ENCODE data around the gene PTPA.

PTPA gene

DNA sequence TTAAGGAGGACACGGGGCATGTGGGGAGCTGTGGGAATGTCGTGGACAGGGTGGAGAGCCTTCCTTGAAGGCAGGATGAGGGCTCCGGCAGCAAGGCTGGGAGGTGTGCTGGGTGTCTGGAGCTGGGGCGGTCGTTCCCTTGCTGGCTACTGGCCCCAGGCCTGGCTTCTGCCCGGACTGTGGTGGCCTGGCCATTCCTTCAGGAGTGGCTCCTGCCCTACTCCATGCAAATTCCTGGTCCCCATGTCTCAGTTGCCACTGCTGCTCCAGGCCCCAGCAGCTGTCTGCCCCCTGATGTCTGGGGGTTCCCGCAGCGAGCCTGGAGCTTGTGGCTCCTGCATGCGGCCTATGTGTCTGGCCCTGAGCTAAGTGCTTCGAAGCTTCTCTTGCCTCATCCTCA, 44.9 kb downstream of the PTPA start:
- no peaks in the 10 kb centered on the region for H3K9me2 ChIP-seq (replicated peaks; ENCODE audit: insufficient read depth, low read length)
- no peaks in the 10 kb centered on the region for H3K9me3 ChIP-seq (ENCODE audit: insufficient read depth, low read length)
- no peaks in the 10 kb centered on the region for H3K36me3 ChIP-seq (ENCODE audit: low read length)
- no peaks in the 10 kb centered on the region for H3K27me3 ChIP-seq (ENCODE audit: low read length)
- H3K4me2 ChIP-seq (ENCODE audit: low read depth, low read length, poor library complexity, severe bottlenecking) = no peak overlapping the region
- no peaks in the 10 kb centered on the region for H4K20me1 ChIP-seq (ENCODE audit: low read depth, low read length)
- no peak overlapping the region for H3K4me3 ChIP-seq (ENCODE audit: insufficient read depth, low read length, poor library complexity, severe bottlenecking)
- TF ChIP-seq EZH2phosphoT487 (conservative IDR thresholded peaks at IDR 0.05; ENCODE audit: low read length) = no peak
- TF ChIP-seq, protein P1, sequence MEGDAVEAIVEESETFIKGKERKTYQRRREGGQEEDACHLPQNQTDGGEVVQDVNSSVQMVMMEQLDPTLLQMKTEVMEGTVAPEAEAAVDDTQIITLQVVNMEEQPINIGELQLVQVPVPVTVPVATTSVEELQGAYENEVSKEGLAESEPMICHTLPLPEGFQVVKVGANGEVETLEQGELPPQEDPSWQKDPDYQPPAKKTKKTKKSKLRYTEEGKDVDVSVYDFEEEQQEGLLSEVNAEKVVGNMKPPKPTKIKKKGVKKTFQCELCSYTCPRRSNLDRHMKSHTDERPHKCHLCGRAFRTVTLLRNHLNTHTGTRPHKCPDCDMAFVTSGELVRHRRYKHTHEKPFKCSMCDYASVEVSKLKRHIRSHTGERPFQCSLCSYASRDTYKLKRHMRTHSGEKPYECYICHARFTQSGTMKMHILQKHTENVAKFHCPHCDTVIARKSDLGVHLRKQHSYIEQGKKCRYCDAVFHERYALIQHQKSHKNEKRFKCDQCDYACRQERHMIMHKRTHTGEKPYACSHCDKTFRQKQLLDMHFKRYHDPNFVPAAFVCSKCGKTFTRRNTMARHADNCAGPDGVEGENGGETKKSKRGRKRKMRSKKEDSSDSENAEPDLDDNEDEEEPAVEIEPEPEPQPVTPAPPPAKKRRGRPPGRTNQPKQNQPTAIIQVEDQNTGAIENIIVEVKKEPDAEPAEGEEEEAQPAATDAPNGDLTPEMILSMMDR (IDR thresholded peaks at IDR 0.05; ENCODE audit: insufficient read depth, low read length, poor library complexity, severe bottlenecking) = no peak
- H3F3A ChIP-seq (ENCODE audit: insufficient read depth) = no peaks in the 10 kb centered on the region
- no peaks in the 10 kb centered on the region for H3K79me2 ChIP-seq (ENCODE audit: insufficient read depth, low read length)
- no peak overlapping the region for H3K9ac ChIP-seq (ENCODE audit: low read length)
- no peak overlapping the region for H3K27ac ChIP-seq (ENCODE audit: low read depth, low read length)
- no peak overlapping the region for H2AFZ ChIP-seq (ENCODE audit: low read depth, low read length, severe bottlenecking)

DNA sequence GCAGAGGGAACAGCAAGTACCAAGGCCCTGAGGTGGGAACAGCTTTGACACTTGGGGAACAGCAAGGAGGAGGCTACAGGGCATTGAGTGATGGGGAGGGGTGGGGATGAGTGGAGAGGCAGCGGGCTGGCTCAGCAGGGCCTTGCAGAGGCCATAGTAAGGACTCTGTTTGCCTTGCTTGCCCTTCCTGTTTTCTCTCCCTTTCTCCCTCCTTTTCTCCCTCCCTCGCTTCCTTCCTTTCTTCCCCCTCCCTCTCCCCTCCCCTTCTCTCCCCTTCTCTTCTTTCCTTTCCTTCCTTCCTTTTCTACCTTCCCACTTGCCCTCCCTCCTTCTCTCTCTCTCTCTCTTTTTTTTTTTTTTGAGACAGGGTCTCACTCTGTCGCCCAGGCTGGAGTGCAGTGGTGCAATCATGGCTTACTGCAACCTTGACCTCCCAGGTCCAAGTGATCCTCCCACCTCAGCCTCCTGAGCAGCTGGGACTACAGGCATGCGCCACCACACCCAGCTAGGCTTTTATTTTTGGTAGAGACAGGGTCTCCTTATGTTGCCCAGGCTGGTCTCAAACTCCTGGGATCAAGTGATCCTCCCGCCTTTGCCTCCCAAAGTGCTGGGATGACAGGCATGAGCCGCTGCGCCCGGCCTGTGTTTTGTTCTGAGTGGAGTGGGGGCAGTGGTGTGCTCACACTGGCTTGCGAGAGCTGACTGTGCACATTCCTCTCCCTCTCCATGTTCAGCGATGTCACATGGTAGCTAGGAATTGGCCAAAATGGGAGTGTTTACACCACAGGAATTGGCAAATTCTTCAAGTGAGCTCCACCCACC, 49.7 kb downstream of the PTPA start:
- H3K9me3 ChIP-seq (ENCODE audit: insufficient read depth, low read length) = no peaks in the 10 kb centered on the region
- H3K36me3 ChIP-seq (ENCODE audit: low read length) = no peaks in the 10 kb centered on the region
- H3K4me3 ChIP-seq (ENCODE audit: insufficient read depth, low read length, poor library complexity, severe bottlenecking) = no peak overlapping the region
- no peak overlapping the region for H2AFZ ChIP-seq (ENCODE audit: low read depth, low read length, severe bottlenecking)
- no peak overlapping the region for H3K4me2 ChIP-seq (ENCODE audit: low read depth, low read length, poor library complexity, severe bottlenecking)
- no peak overlapping the region for H3K9ac ChIP-seq (ENCODE audit: low read length)
- no peak for TF ChIP-seq EZH2phosphoT487 (conservative IDR thresholded peaks at IDR 0.05; ENCODE audit: low read length)
- TF ChIP-seq, protein P1 (IDR thresholded peaks at IDR 0.05; ENCODE audit: insufficient read depth, low read length, poor library complexity, severe bottlenecking) = no peak
- H4K20me1 ChIP-seq (ENCODE audit: low read depth, low read length) = no peaks in the 10 kb centered on the region
- H3F3A ChIP-seq (ENCODE audit: insufficient read depth) = no peaks in the 10 kb centered on the region
- no peaks in the 10 kb centered on the region for H3K9me2 ChIP-seq (replicated peaks; ENCODE audit: insufficient read depth, low read length)
- H3K27me3 ChIP-seq (ENCODE audit: low read length) = no peaks in the 10 kb centered on the region
- no peak overlapping the region for H3K27ac ChIP-seq (ENCODE audit: low read depth, low read length)
- no peaks in the 10 kb centered on the region for H3K79me2 ChIP-seq (ENCODE audit: insufficient read depth, low read length)

DNA sequence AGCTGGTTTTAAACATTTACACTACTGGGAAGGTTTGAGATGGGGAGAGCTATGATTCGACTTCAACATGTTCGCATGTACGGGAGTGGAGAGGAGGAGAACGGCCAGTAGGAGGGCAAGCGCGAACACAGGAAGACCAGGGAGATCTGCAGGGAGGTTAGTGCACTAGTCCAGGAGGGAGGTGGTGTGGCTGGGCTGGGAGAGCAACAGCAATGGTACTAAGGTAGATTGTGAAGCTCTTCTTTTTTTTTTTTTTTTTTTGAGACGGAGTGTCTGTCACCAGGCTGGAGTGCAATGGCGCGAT, 50.3 kb downstream of the PTPA start:
- no peak overlapping the region for H3K4me3 ChIP-seq (ENCODE audit: insufficient read depth, low read length, poor library complexity, severe bottlenecking)
- H4K20me1 ChIP-seq (ENCODE audit: low read depth, low read length) = no peaks in the 10 kb centered on the region
- H3K27me3 ChIP-seq (ENCODE audit: low read length) = no peaks in the 10 kb centered on the region
- no peaks in the 10 kb centered on the region for H3K9me3 ChIP-seq (ENCODE audit: insufficient read depth, low read length)
- no peaks in the 10 kb centered on the region for H3K36me3 ChIP-seq (ENCODE audit: low read length)
- H3K27ac ChIP-seq (ENCODE audit: low read depth, low read length) = no peak overlapping the region
- no peaks in the 10 kb centered on the region for H3K79me2 ChIP-seq (ENCODE audit: insufficient read depth, low read length)
- H3K9ac ChIP-seq (ENCODE audit: low read length) = no peak overlapping the region
- no peak overlapping the region for H2AFZ ChIP-seq (ENCODE audit: low read depth, low read length, severe bottlenecking)
- TF ChIP-seq, protein P1 (IDR thresholded peaks at IDR 0.05; ENCODE audit: insufficient read depth, low read length, poor library complexity, severe bottlenecking) = no peak
- no peak for TF ChIP-seq EZH2phosphoT487 (conservative IDR thresholded peaks at IDR 0.05; ENCODE audit: low read length)
- H3F3A ChIP-seq (ENCODE audit: insufficient read depth) = no peaks in the 10 kb centered on the region
- H3K4me2 ChIP-seq (ENCODE audit: low read depth, low read length, poor library complexity, severe bottlenecking) = no peak overlapping the region
- H3K9me2 ChIP-seq (replicated peaks; ENCODE audit: insufficient read depth, low read length) = no peaks in the 10 kb centered on the region

Measured in SU-DHL-6 (cell line).